Activated CD4-positive, alpha-beta memory T cell treated with anti-CD3 and anti-CD28 coated beads, Interleukin-2, amount 10 ng/mL, durations not matched to agents 7 days and 5 days (primary cell): ENCODE results near the gene LRRIQ4. TPM values are rescaled to one million over a fixed set of nuclear protein-coding genes. Genes with fewer than 3 reads are reported as not detected.
A peak's percentile ranks its signal among the peaks of the same experiment; 100 is the strongest.

ENCODE experiments used
- CTCF ChIA-PET: fragments of 350-600 bp; sonication (Branson Sonifier 250); formaldehyde crosslinking; loops from one replicate; lab custom pipeline; 2021; ENCODE audit warnings: antibody characterized with exemption, inconsistent platforms; lab: Charles Lee
- POLR2A ChIA-PET: fragments of 350-600 bp; sonication (Branson Sonifier 250); formaldehyde crosslinking; loops from one replicate; lab custom pipeline; 2021; ENCODE audit warnings: antibody characterized with exemption; lab: Charles Lee
- DNase-seq: peaks from one replicate; pipeline ENCODE4 v3.0.0-alpha.2; 2020
- H3K27ac Mint-ChIP-seq: one replicate; pipeline ENCODE4 v1.8.0; 2021; ENCODE audit warnings: mild to moderate bottlenecking, mixed read lengths
- H3K27me3 Mint-ChIP-seq: one replicate; pipeline ENCODE4 v1.8.0; 2021; ENCODE audit warnings: mixed read lengths
- H3K36me3 Mint-ChIP-seq: one replicate; pipeline ENCODE4 v1.8.0; 2021; ENCODE audit warnings: low read depth, mixed read lengths
- H3K4me1 Mint-ChIP-seq: one replicate; pipeline ENCODE4 v1.8.0; 2021; ENCODE audit warnings: mixed read lengths
- H3K4me3 Mint-ChIP-seq: one replicate; pipeline ENCODE4 v1.8.0; 2021; ENCODE audit warnings: mild to moderate bottlenecking, mixed read lengths
- H3K9me3 Mint-ChIP-seq: one replicate; pipeline ENCODE4 v1.8.0; 2021; ENCODE audit warnings: mixed read lengths
- total RNA-seq, 2 experiments: library from RNA; stranded (reverse); gene quantifications; one replicate each; pipeline ENCODE4 v1.2.3, GENCODE V29; 2021

Gene LRRIQ4
- total RNA-seq, 2 experiments from 2014 or later, result not detected

GRCh38 chr3:169838511-169839030, 25.9 kb downstream of the LRRIQ4 start:
- no peak overlapping the region for H3K4me3 Mint-ChIP-seq
- no peaks in the 10 kb centered on the region for H3K36me3 Mint-ChIP-seq
- POLR2A ChIA-PET, result no interaction called here
- peaks cover 17% of the 10 kb centered on the region for H3K27me3 Mint-ChIP-seq
- no peak overlapping the region for H3K27ac Mint-ChIP-seq
- CTCF ChIA-PET, result no interaction called here
- H3K9me3 Mint-ChIP-seq, result no peaks in the 10 kb centered on the region
- DNase-seq, result no peak
- H3K4me1 Mint-ChIP-seq, result no peaks in the 10 kb centered on the region

- DNase-seq, result no peak
- H3K27me3 Mint-ChIP-seq, result peaks cover 22% of the 10 kb centered on the region
- H3K4me3 Mint-ChIP-seq, result no peak overlapping the region
- CTCF ChIA-PET, result interaction anchor here (1.4 to 1.5 kb wide), 2 partner anchors 22 to 29 kb away, joined by 3 read pairs; no protein-coding TSS in a partner anchor
- POLR2A ChIA-PET, result no interaction called here
- H3K4me1 Mint-ChIP-seq, result no peaks in the 10 kb centered on the region
- no peaks in the 10 kb centered on the region for H3K36me3 Mint-ChIP-seq
- no peak overlapping the region for H3K27ac Mint-ChIP-seq
- H3K9me3 Mint-ChIP-seq, result no peaks in the 10 kb centered on the region
Measured at GRCh38 chr3:169841171-169841570, 28.5 kb downstream of the LRRIQ4 start.

- H3K27me3 Mint-ChIP-seq, result peaks cover 28% of the 10 kb centered on the region
- POLR2A ChIA-PET, result interaction anchor here (0.6 to 1.0 kb wide), 2 partner anchors 30 to 225 kb away, joined by 3 read pairs; partner anchors contain the start of genes LRRC34 and LRRIQ4
- H3K27ac Mint-ChIP-seq, result no peak overlapping the region
- H3K4me3 Mint-ChIP-seq, result no peak overlapping the region
- CTCF ChIA-PET, result interaction anchor here (0.7 to 1.6 kb wide), 2 partner anchors 29 to 44 kb away, joined by 3 read pairs; no protein-coding TSS in a partner anchor
- no peaks in the 10 kb centered on the region for H3K9me3 Mint-ChIP-seq
- H3K4me1 Mint-ChIP-seq, result peaks cover 2% of the 10 kb centered on the region
- DNase-seq, result no peak
- no peaks in the 10 kb centered on the region for H3K36me3 Mint-ChIP-seq
Measured at GRCh38 chr3:169842960-169843359, 30.3 kb downstream of the LRRIQ4 start.

GRCh38 chr3:169846458-169847193, 34.0 kb downstream of the LRRIQ4 start:
- POLR2A ChIA-PET, result no interaction called here
- Mint-ChIP-seq H3K27ac (no peak overlapping the region), H3K36me3 (no peaks in the 10 kb centered on the region), H3K27me3 (peaks cover 17% of the 10 kb centered on the region), H3K4me1 (peaks cover 4% of the 10 kb centered on the region), H3K4me3 (no peak overlapping the region), H3K9me3 (no peaks in the 10 kb centered on the region)
- CTCF ChIA-PET, result no interaction called here
- DNase-seq, result no peak

GRCh38 chr3:169847896-169848295, 35.2 kb downstream of the LRRIQ4 start:
- Mint-ChIP-seq H3K36me3 (no peaks in the 10 kb centered on the region), H3K9me3 (no peaks in the 10 kb centered on the region), H3K4me1 (peaks cover 4% of the 10 kb centered on the region), H3K27me3 (peaks cover 17% of the 10 kb centered on the region), H3K4me3 (no peak overlapping the region), H3K27ac (no peak overlapping the region)
- CTCF ChIA-PET, result interaction anchor here (1.1 to 1.3 kb wide), 2 partner anchors 16 to 67 kb away, joined by 3 read pairs; no protein-coding TSS in a partner anchor
- DNase-seq, result no peak
- POLR2A ChIA-PET, result no interaction called here

GRCh38 chr3:169848741-169849140, 36.1 kb downstream of the LRRIQ4 start:
- ChIA-PET POLR2A (no interaction called here), CTCF (interaction anchor here (1.1 to 1.3 kb wide), 2 partner anchors 15 to 66 kb away, joined by 3 read pairs; no protein-coding TSS in a partner anchor)
- no peak for DNase-seq
- Mint-ChIP-seq H3K36me3 (no peaks in the 10 kb centered on the region), H3K27ac (no peak overlapping the region), H3K4me1 (peaks cover 4% of the 10 kb centered on the region), H3K9me3 (no peaks in the 10 kb centered on the region), H3K4me3 (no peak overlapping the region), H3K27me3 (peaks cover 19% of the 10 kb centered on the region)

- POLR2A ChIA-PET, result no interaction called here
- H3K4me3 Mint-ChIP-seq, result no peak overlapping the region
- CTCF ChIA-PET, result no interaction called here
- no peaks in the 10 kb centered on the region for H3K36me3 Mint-ChIP-seq
- H3K4me1 Mint-ChIP-seq, result peaks cover 4% of the 10 kb centered on the region
- no peak overlapping the region for H3K27ac Mint-ChIP-seq
- H3K9me3 Mint-ChIP-seq, result no peaks in the 10 kb centered on the region
- peaks cover 19% of the 10 kb centered on the region for H3K27me3 Mint-ChIP-seq
- DNase-seq, result no peak
Measured at GRCh38 chr3:169850618-169851017, 37.9 kb downstream of the LRRIQ4 start.

GRCh38 chr3:169855514-169855913, 42.8 kb downstream of the LRRIQ4 start:
- Mint-ChIP-seq H3K27ac (no peak overlapping the region), H3K36me3 (no peaks in the 10 kb centered on the region), H3K27me3 (peaks cover 21% of the 10 kb centered on the region), H3K4me3 (no peak overlapping the region), H3K9me3 (no peaks in the 10 kb centered on the region), H3K4me1 (no peaks in the 10 kb centered on the region)
- DNase-seq, result no peak
- ChIA-PET CTCF (no interaction called here), POLR2A (no interaction called here)

- no peak for DNase-seq
- no peaks in the 10 kb centered on the region for H3K4me1 Mint-ChIP-seq
- no peak overlapping the region for H3K4me3 Mint-ChIP-seq
- no peaks in the 10 kb centered on the region for H3K36me3 Mint-ChIP-seq
- H3K27ac Mint-ChIP-seq, result no peak overlapping the region
- ChIA-PET POLR2A (no interaction called here), CTCF (no interaction called here)
- no peaks in the 10 kb centered on the region for H3K9me3 Mint-ChIP-seq
- H3K27me3 Mint-ChIP-seq, result peaks cover 29% of the 10 kb centered on the region
Measured at GRCh38 chr3:169857811-169858210, 45.1 kb downstream of the LRRIQ4 start.

- H3K9me3 Mint-ChIP-seq, result no peaks in the 10 kb centered on the region
- ChIA-PET POLR2A (no interaction called here), CTCF (interaction anchor here (1.1 to 3.5 kb wide), 7 partner anchors 12 to 549 kb away, joined by 3 to 16 read pairs (median 6); partner anchors contain the start of gene SEC62)
Measured at GRCh38 chr3:169861871-169862270, 49.2 kb downstream of the LRRIQ4 start.

GRCh38 chr3:169863458-169863899, 50.8 kb downstream of the LRRIQ4 start:
- Mint-ChIP-seq H3K27ac (no peak overlapping the region), H3K27me3 (peaks cover 16% of the 10 kb centered on the region), H3K9me3 (no peaks in the 10 kb centered on the region), H3K4me1 (peaks cover 21% of the 10 kb centered on the region), H3K36me3 (no peaks in the 10 kb centered on the region), H3K4me3 (no peak overlapping the region)
- peak; percentile 72 for DNase-seq
- ChIA-PET CTCF (interaction anchor here (0.5 to 3.5 kb wide), 14 partner anchors 11 to 947 kb away, joined by 3 to 16 read pairs (median 4); partner anchors contain the start of gene SEC62), POLR2A (no interaction called here)

More at GRCh38 chr3:169861871-169862270, 49.2 kb downstream of the LRRIQ4 start:
- H3K4me1 Mint-ChIP-seq, result peaks cover 21% of the 10 kb centered on the region
- no peak for DNase-seq
- no peak overlapping the region for H3K27ac Mint-ChIP-seq
- no peaks in the 10 kb centered on the region for H3K36me3 Mint-ChIP-seq
- H3K4me3 Mint-ChIP-seq, result no peak overlapping the region
- H3K27me3 Mint-ChIP-seq, result peaks cover 26% of the 10 kb centered on the region

- no peak for DNase-seq
- Mint-ChIP-seq H3K27me3 (peaks cover 16% of the 10 kb centered on the region), H3K9me3 (no peaks in the 10 kb centered on the region), H3K4me1 (peaks cover 21% of the 10 kb centered on the region), H3K4me3 (no peak overlapping the region), H3K27ac (no peak overlapping the region), H3K36me3 (no peaks in the 10 kb centered on the region)
- ChIA-PET CTCF (interaction anchor here (0.7 to 3.5 kb wide), 8 partner anchors 16 to 566 kb away, joined by 3 to 16 read pairs (median 5); partner anchors contain the start of gene SEC62), POLR2A (no interaction called here)
Measured at GRCh38 chr3:169864270-169864669, 51.6 kb downstream of the LRRIQ4 start.

GRCh38 chr3:169865176-169865767, 52.6 kb downstream of the LRRIQ4 start:
- H3K4me3 Mint-ChIP-seq, result no peak overlapping the region
- CTCF ChIA-PET, result interaction anchor here (0.6 to 2.7 kb wide), 8 partner anchors 189 to 1847 kb away, joined by 3 to 12 read pairs (median 4); no protein-coding TSS in a partner anchor
- no peak for DNase-seq
- H3K36me3 Mint-ChIP-seq, result no peaks in the 10 kb centered on the region
- peaks cover 29% of the 10 kb centered on the region for H3K4me1 Mint-ChIP-seq
- peaks cover 16% of the 10 kb centered on the region for H3K27me3 Mint-ChIP-seq
- POLR2A ChIA-PET, result no interaction called here
- H3K9me3 Mint-ChIP-seq, result no peaks in the 10 kb centered on the region
- no peak overlapping the region for H3K27ac Mint-ChIP-seq
